ENCODE results near the gene JMJD8.

The JMJD8 gene

DNA sequence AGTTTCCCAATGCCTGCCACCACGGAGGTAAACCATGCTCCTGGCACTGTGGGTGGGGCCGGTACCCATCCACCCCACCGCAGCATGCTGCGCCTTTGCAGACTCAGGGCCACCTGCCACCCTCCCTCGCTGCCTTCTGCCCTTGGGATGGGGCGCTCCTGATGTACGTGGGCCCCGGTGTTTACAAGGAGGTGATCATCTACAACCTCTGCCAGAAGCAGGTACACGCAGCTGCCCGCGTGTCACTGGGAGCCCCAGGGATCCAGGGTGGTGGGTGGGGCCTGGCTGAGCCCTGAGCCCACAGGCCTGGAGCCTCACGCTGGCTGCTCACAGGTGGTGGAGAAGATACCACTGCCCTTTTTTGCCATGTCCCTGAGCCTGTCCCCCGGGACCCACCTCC lies 17.6 kb downstream of the JMJD8 start:
- no CpG with 5 or more reads among the region's 13 CpGs for WGBS (ENCODE audit: extremely low coverage, insufficient coverage, low lambda C conversion rate)
- Histone ChIP-seq H3K4me1 (ENCODE audit: control insufficient read depth, low read depth, low read length) (no peaks in the 10 kb centered on the region), H3K27me3 (ENCODE audit: insufficient read depth, low read length, poor library complexity) (no peaks in the 10 kb centered on the region), H4K5ac (ENCODE audit: low read length) (no peak overlapping the region), H3K27ac (ENCODE audit: low read depth, low read length) (no peak overlapping the region), H3K18ac (ENCODE audit: low read length) (no peak overlapping the region), H3K4me3 (ENCODE audit: low read length) (no peak overlapping the region), H2BK5ac (ENCODE audit: low read length) (no peak overlapping the region), H3K4me2 (ENCODE audit: low read length) (no peak overlapping the region), H3K23ac (ENCODE audit: low read length) (no peak overlapping the region), H3K79me2 (ENCODE audit: control insufficient read depth, insufficient read depth, low read length) (peaks cover 12% of the 10 kb centered on the region), H4K8ac (ENCODE audit: low read depth, low read length) (no peak overlapping the region), H3K36me3 (ENCODE audit: control insufficient read depth, insufficient read depth, low read length) (peaks cover 12% of the 10 kb centered on the region), H2BK15ac (replicated peaks; ENCODE audit: low read depth) (no peak overlapping the region), H2BK120ac (ENCODE audit: low read depth, low read length) (no peak overlapping the region), H3K4ac (ENCODE audit: low read depth, low read length) (no peak overlapping the region), H3K79me1 (ENCODE audit: low read length) (peaks cover 9% of the 10 kb centered on the region), H3K56ac (ENCODE audit: low read length) (no peak overlapping the region), H2AK5ac (ENCODE audit: low read length) (no peak overlapping the region), H3K9ac (ENCODE audit: low read length) (no peak overlapping the region)
- no peak for DNase-seq

DNA sequence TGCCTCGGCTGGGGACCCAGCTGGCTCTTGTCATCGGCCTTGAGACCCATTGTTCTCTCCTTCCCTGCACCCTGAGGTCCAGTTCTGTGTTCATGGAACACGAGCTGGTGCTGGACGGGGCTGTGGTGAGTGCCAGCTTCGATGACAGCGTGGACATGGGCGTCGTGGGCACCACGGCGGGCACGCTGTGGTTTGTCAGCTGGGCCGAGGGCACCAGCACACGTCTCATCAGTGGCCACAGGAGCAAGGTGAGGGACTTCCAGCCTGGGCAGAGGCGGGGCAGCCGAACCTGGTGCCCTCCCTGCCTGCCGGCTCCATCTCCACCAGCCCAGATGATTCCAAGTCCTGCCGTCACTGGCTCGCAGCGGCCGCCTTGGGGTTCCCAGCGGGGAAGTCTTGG lies 21.5 kb downstream of the JMJD8 start:
- Histone ChIP-seq H3K4ac (ENCODE audit: low read depth, low read length) (no peak overlapping the region), H2AK5ac (ENCODE audit: low read length) (no peak overlapping the region), H3K56ac (ENCODE audit: low read length) (no peak overlapping the region), H2BK15ac (replicated peaks; ENCODE audit: low read depth) (no peak overlapping the region), H4K5ac (ENCODE audit: low read length) (no peak overlapping the region), H3K4me2 (ENCODE audit: low read length) (no peak overlapping the region), H3K18ac (ENCODE audit: low read length) (no peak overlapping the region), H3K79me1 (ENCODE audit: low read length) (no peaks in the 10 kb centered on the region), H2BK5ac (ENCODE audit: low read length) (no peak overlapping the region), H3K79me2 (ENCODE audit: control insufficient read depth, insufficient read depth, low read length) (no peaks in the 10 kb centered on the region), H3K27me3 (ENCODE audit: insufficient read depth, low read length, poor library complexity) (no peaks in the 10 kb centered on the region), H3K27ac (ENCODE audit: low read depth, low read length) (no peak overlapping the region), H4K8ac (ENCODE audit: low read depth, low read length) (no peak overlapping the region), H3K23ac (ENCODE audit: low read length) (no peak overlapping the region), H2BK120ac (ENCODE audit: low read depth, low read length) (no peak overlapping the region), H3K9ac (ENCODE audit: low read length) (no peak overlapping the region), H3K4me1 (ENCODE audit: control insufficient read depth, low read depth, low read length) (no peaks in the 10 kb centered on the region), H3K4me3 (ENCODE audit: low read length) (no peak overlapping the region), H3K36me3 (ENCODE audit: control insufficient read depth, insufficient read depth, low read length) (no peaks in the 10 kb centered on the region)
- WGBS (ENCODE audit: extremely low coverage, insufficient coverage, low lambda C conversion rate), result no CpG with 5 or more reads among the region's 21 CpGs
- no peak for DNase-seq

DNA sequence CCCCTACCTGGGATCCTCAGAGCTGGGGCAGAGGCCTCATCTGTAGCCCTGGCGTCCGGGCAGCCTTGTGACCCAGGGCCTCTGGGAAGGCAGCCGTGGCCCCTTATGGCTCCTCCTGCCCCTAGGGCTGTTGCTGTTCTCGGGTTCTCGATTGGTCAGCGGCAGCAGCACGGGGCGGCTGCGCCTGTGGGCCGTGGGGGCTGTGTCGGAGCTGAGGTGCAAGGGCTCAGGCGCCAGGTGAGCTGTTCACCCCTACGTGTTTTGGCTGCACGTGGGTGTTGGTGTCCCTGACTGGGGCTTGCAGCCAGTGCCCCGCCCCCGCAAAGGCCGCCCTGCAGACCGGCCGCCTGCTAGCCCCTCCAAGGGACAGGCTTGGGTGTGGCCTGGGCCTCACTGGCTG lies 22.0 kb downstream of the JMJD8 start:
- Histone ChIP-seq H2AK5ac (ENCODE audit: low read length) (no peak overlapping the region), H2BK120ac (ENCODE audit: low read depth, low read length) (no peak overlapping the region), H4K8ac (ENCODE audit: low read depth, low read length) (no peak overlapping the region), H3K9ac (ENCODE audit: low read length) (no peak overlapping the region), H3K27me3 (ENCODE audit: insufficient read depth, low read length, poor library complexity) (no peaks in the 10 kb centered on the region), H3K23ac (ENCODE audit: low read length) (no peak overlapping the region), H3K4me2 (ENCODE audit: low read length) (no peak overlapping the region), H3K18ac (ENCODE audit: low read length) (no peak overlapping the region), H3K79me1 (ENCODE audit: low read length) (no peaks in the 10 kb centered on the region), H3K4me3 (ENCODE audit: low read length) (no peak overlapping the region), H2BK15ac (replicated peaks; ENCODE audit: low read depth) (no peak overlapping the region), H3K56ac (ENCODE audit: low read length) (no peak overlapping the region), H4K5ac (ENCODE audit: low read length) (no peak overlapping the region), H3K79me2 (ENCODE audit: control insufficient read depth, insufficient read depth, low read length) (no peaks in the 10 kb centered on the region), H3K4ac (ENCODE audit: low read depth, low read length) (no peak overlapping the region), H3K36me3 (ENCODE audit: control insufficient read depth, insufficient read depth, low read length) (no peaks in the 10 kb centered on the region), H3K4me1 (ENCODE audit: control insufficient read depth, low read depth, low read length) (no peaks in the 10 kb centered on the region), H2BK5ac (ENCODE audit: low read length) (no peak overlapping the region), H3K27ac (ENCODE audit: low read depth, low read length) (no peak overlapping the region)
- DNase-seq, result no peak
- no CpG with 5 or more reads among the region's 19 CpGs for WGBS (ENCODE audit: extremely low coverage, insufficient coverage, low lambda C conversion rate)

DNA sequence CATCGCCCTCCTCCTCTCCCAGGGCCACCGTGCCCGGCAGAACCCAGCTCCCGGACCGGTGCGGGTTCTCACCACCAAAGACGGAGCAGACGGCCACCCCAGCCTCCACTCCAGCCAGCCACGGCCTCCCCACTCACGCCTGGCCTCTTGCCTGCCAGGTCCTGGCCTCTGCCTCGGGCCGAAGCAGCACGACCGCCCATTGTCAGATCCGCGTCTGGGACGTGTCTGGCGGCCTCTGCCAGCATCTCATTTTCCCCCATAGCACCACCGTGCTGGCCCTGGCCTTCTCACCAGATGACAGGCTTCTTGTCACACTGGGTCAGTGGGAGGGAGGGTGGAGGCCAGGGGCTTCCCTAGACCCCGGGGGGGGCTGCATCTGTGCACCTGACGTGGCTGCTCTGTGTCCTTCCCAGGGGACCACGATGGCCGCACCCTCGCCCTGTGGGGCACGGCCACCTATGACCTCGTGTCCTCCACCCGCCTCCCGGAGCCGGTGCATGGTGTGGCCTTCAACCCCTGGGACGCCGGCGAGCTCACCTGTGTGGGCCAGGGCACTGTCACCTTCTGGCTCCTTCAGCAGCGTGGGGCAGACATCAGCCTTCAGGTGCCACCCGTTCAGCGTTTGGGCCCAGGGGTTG lies 22.8 kb downstream of the JMJD8 start:
- DNase-seq, result no peak
- H4K5ac ChIP-seq (ENCODE audit: low read length), result no peak overlapping the region
- WGBS (ENCODE audit: extremely low coverage, insufficient coverage, low lambda C conversion rate), result no CpG with 5 or more reads among the region's 35 CpGs
- H3K18ac ChIP-seq (ENCODE audit: low read length), result no peak overlapping the region
- H3K4me3 ChIP-seq (ENCODE audit: low read length), result no peak overlapping the region
- no peak overlapping the region for H3K4ac ChIP-seq (ENCODE audit: low read depth, low read length)
- no peaks in the 10 kb centered on the region for H3K79me1 ChIP-seq (ENCODE audit: low read length)
- peak overlapping the region; percentile 22 for H3K9ac ChIP-seq (ENCODE audit: low read length)
- H3K27me3 ChIP-seq (ENCODE audit: insufficient read depth, low read length, poor library complexity), result no peaks in the 10 kb centered on the region
- H3K56ac ChIP-seq (ENCODE audit: low read length), result peak overlapping the region; percentile 73
- no peak overlapping the region for H3K4me2 ChIP-seq (ENCODE audit: low read length)
- no peaks in the 10 kb centered on the region for H3K79me2 ChIP-seq (ENCODE audit: control insufficient read depth, insufficient read depth, low read length)
- H2BK120ac ChIP-seq (ENCODE audit: low read depth, low read length), result no peak overlapping the region
- H2BK5ac ChIP-seq (ENCODE audit: low read length), result no peak overlapping the region
- H4K8ac ChIP-seq (ENCODE audit: low read depth, low read length), result no peak overlapping the region
- no peaks in the 10 kb centered on the region for H3K36me3 ChIP-seq (ENCODE audit: control insufficient read depth, insufficient read depth, low read length)
- H3K27ac ChIP-seq (ENCODE audit: low read depth, low read length), result no peak overlapping the region
- H3K4me1 ChIP-seq (ENCODE audit: control insufficient read depth, low read depth, low read length), result no peaks in the 10 kb centered on the region
- no peak overlapping the region for H3K23ac ChIP-seq (ENCODE audit: low read length)
- H2AK5ac ChIP-seq (ENCODE audit: low read length), result no peak overlapping the region
- no peak overlapping the region for H2BK15ac ChIP-seq (replicated peaks; ENCODE audit: low read depth)

DNA sequence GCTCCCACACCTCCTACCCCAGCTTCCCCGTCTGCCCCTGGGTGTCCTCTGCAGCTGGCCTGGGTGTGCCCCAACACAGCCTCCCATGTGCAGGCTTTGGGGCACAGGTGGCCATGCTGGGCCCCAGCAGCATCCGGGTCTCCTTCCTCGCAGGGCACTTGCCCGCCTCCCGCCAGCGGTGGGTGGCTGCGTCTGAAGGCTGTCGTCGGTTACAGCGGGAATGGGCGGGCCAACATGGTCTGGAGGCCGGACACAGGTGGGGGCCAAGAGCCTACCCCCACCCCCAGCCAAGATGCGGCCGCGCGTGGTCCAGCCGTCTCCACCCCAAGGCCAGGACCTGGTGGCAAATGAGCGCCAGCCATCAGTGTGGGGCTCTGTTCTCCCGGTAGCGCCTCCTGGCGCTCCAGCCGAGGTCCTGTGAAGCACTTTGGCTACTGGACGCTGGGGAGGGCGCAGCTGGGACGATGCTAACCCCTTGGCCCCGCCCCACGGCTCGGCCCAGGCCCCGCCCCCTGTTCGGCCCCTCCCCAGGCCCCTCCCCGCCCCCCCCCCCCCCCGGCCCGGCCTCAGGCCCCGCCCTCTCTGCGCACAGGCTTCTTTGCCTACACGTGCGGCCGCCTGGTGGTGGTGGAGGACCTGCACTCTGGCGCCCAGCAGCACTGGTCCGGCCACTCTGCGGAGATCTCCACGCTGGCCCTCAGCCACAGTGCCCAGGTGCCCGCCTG lies 23.5 kb downstream of the JMJD8 start:
- Histone ChIP-seq H3K18ac (ENCODE audit: low read length) (no peak overlapping the region), H2BK15ac (replicated peaks; ENCODE audit: low read depth) (no peak overlapping the region), H2BK5ac (ENCODE audit: low read length) (no peak overlapping the region), H3K4me2 (ENCODE audit: low read length) (no peak overlapping the region), H4K8ac (ENCODE audit: low read depth, low read length) (no peak overlapping the region), H3K79me1 (ENCODE audit: low read length) (no peaks in the 10 kb centered on the region), H3K56ac (ENCODE audit: low read length) (peak overlapping the region; percentile 73), H2BK120ac (ENCODE audit: low read depth, low read length) (no peak overlapping the region), H3K4ac (ENCODE audit: low read depth, low read length) (no peak overlapping the region), H3K27ac (ENCODE audit: low read depth, low read length) (no peak overlapping the region), H3K4me3 (ENCODE audit: low read length) (no peak overlapping the region), H3K4me1 (ENCODE audit: control insufficient read depth, low read depth, low read length) (no peaks in the 10 kb centered on the region), H3K27me3 (ENCODE audit: insufficient read depth, low read length, poor library complexity) (no peaks in the 10 kb centered on the region), H3K36me3 (ENCODE audit: control insufficient read depth, insufficient read depth, low read length) (no peaks in the 10 kb centered on the region), H3K23ac (ENCODE audit: low read length) (no peak overlapping the region), H3K9ac (ENCODE audit: low read length) (peak overlapping the region; percentile 22), H3K79me2 (ENCODE audit: control insufficient read depth, insufficient read depth, low read length) (no peaks in the 10 kb centered on the region), H4K5ac (ENCODE audit: low read length) (no peak overlapping the region), H2AK5ac (ENCODE audit: low read length) (no peak overlapping the region)
- peak; percentile 94 for DNase-seq
- WGBS (ENCODE audit: extremely low coverage, insufficient coverage, low lambda C conversion rate), result no CpG with 5 or more reads among the region's 43 CpGs

DNA sequence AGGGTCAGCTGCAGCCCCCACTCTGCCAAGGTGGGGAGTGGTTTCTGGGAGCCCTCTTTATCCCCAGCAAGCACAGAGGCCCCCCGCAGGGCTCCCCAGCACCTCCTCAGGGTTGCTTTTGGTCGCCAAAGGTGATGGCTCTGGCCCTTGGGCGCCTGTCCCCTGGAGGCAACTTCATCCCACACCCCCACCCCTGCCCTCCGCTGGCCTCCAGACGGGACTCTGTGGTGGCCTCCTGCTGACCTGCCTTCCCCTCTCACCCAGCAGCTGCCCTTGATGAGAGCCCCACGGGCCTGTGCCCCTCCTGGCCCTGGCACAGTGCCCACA lies 24.0 kb downstream of the JMJD8 start:
- H3K4me1 ChIP-seq (ENCODE audit: control insufficient read depth, low read depth, low read length), result no peaks in the 10 kb centered on the region
- no peak overlapping the region for H3K9ac ChIP-seq (ENCODE audit: low read length)
- no peak overlapping the region for H4K8ac ChIP-seq (ENCODE audit: low read depth, low read length)
- no peaks in the 10 kb centered on the region for H3K27me3 ChIP-seq (ENCODE audit: insufficient read depth, low read length, poor library complexity)
- H3K23ac ChIP-seq (ENCODE audit: low read length), result no peak overlapping the region
- no peak overlapping the region for H3K4ac ChIP-seq (ENCODE audit: low read depth, low read length)
- no peaks in the 10 kb centered on the region for H3K79me2 ChIP-seq (ENCODE audit: control insufficient read depth, insufficient read depth, low read length)
- H3K79me1 ChIP-seq (ENCODE audit: low read length), result no peaks in the 10 kb centered on the region
- no peaks in the 10 kb centered on the region for H3K36me3 ChIP-seq (ENCODE audit: control insufficient read depth, insufficient read depth, low read length)
- no CpG with 5 or more reads among the region's 6 CpGs for WGBS (ENCODE audit: extremely low coverage, insufficient coverage, low lambda C conversion rate)
- H4K5ac ChIP-seq (ENCODE audit: low read length), result no peak overlapping the region
- no peak overlapping the region for H2BK5ac ChIP-seq (ENCODE audit: low read length)
- H2AK5ac ChIP-seq (ENCODE audit: low read length), result no peak overlapping the region
- no peak overlapping the region for H3K56ac ChIP-seq (ENCODE audit: low read length)
- H3K4me2 ChIP-seq (ENCODE audit: low read length), result no peak overlapping the region
- no peak overlapping the region for H3K4me3 ChIP-seq (ENCODE audit: low read length)
- no peak overlapping the region for H2BK15ac ChIP-seq (replicated peaks; ENCODE audit: low read depth)
- no peak for DNase-seq
- H3K27ac ChIP-seq (ENCODE audit: low read depth, low read length), result no peak overlapping the region
- no peak overlapping the region for H3K18ac ChIP-seq (ENCODE audit: low read length)
- H2BK120ac ChIP-seq (ENCODE audit: low read depth, low read length), result no peak overlapping the region

Data from mesendoderm (in vitro differentiated cells).